Effector CD4-positive, alpha-beta T cell (primary cell): ENCODE results near the gene ARNT2.

Experiments
- DNase-seq: peaks from one replicate; pipeline ENCODE4 v3.0.0-alpha.2; 2020

ARNT2 gene

DNA sequence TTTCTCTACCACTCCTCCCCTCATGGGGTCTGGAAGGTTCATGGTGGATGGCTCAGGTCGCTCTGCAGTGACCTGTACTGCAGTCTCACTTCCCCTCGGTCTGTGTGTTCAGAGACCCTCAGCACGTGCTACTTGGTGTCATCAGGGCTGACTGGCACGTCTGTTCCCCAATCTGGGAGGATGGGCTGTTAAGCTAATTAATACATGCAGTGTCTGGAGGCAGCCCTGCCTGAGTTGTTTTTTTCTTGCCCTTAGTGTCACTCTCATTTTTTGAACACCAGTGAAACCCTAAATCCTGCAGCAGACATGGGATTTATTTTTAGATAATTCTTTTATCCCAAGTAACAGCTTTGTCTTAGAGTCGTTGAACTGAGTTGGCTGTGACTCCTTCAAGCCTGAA, 64.6 kb downstream of the ARNT2 start:
- no peak for DNase-seq

- no peak for DNase-seq
Observed at GRCh38 chr15:80471881-80472280, 67.7 kb downstream of the ARNT2 start.

- DNase-seq = no peak
Observed at GRCh38 chr15:80473286-80474223, 69.4 kb downstream of the ARNT2 start.

- no peak for DNase-seq
Observed at GRCh38 chr15:80474224-80475215, 70.3 kb downstream of the ARNT2 start.

- DNase-seq = no peak
Observed at GRCh38 chr15:80475572-80475971, 71.4 kb downstream of the ARNT2 start.

GRCh38 chr15:80476036-80476435, 71.9 kb downstream of the ARNT2 start:
- DNase-seq = no peak

- no peak for DNase-seq
Observed at GRCh38 chr15:80478075-80478474, 73.9 kb downstream of the ARNT2 start.

GRCh38 chr15:80479191-80479590, 75.0 kb downstream of the ARNT2 start:
- no peak for DNase-seq

GRCh38 chr15:80480171-80480811, 76.1 kb downstream of the ARNT2 start:
- DNase-seq = no peak

GRCh38 chr15:80480909-80481308, 76.7 kb downstream of the ARNT2 start:
- no peak for DNase-seq

GRCh38 chr15:80482696-80483095, 78.5 kb downstream of the ARNT2 start:
- DNase-seq = no peak

- DNase-seq = no peak
Observed at GRCh38 chr15:80483725-80484161, 79.6 kb downstream of the ARNT2 start.

- no peak for DNase-seq
Observed at GRCh38 chr15:80484333-80484864, 80.2 kb downstream of the ARNT2 start.

DNA sequence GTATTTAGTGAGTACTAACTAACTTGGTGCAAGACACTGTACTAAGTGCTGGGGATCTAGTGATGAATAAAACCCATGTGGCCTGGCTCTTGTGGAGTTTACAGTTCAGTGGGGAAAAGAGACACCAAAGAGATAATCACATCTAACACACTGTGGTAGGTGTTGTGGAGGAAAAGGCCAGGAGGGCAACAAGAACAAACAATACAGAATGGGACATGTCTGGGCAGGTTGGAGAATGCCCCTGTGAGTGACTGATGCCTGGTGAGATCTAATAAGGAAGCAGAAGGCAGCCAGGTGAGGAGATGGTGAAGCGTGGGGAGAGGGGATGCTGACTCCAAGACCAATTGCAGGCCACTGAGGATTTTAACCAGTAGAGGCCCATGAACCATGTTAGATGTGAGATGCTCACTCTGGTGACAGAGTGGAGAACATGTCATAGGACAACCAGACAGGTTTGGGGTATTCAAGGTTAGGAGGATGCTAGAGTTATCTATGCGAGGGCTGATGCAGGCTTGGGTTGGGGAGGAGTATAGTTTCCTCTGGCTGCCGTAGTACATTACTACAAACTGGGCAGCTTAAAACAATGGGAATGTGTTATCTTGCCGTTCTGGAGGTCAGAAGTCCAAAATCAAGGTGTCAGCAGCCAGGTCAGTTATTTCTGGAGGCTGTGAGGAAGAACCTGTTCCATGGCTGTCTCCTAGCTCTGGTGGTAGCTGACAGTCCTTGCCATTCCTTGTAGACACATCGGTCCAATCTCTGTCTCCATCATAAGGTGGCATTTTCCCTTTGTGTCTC, 81.4 kb downstream of the ARNT2 start:
- no peak for DNase-seq

GRCh38 chr15:80487839-80488390, 83.7 kb downstream of the ARNT2 start:
- no peak for DNase-seq

DNA sequence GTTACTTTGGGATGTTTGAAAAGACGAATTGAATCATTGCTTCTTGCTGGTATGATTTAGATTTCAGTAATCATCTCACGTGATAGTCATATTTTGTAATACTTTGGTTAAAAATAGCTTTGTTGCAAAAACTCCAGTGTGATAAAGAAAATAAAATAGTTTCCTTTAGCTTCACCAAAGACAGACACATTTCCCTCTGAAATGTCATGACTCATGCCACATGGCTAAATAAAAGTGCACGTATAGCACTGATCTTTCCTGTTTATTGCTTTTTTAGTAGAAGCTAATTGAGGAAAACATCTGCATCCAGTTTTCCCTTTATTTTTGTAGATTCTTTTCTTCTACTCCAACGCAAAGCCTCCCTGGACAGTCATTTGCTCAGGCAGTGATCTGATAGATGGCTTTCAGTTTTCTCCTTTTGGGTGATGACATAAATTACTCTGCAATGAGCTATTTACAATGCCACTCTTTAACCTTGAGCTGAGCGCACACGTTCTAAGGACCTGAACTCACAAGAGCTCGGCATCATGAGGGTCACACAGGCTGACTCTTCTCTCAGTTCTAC, 84.9 kb downstream of the ARNT2 start:
- no peak for DNase-seq

- DNase-seq = no peak
Observed at GRCh38 chr15:80490431-80490990, 86.3 kb downstream of the ARNT2 start.

DNA sequence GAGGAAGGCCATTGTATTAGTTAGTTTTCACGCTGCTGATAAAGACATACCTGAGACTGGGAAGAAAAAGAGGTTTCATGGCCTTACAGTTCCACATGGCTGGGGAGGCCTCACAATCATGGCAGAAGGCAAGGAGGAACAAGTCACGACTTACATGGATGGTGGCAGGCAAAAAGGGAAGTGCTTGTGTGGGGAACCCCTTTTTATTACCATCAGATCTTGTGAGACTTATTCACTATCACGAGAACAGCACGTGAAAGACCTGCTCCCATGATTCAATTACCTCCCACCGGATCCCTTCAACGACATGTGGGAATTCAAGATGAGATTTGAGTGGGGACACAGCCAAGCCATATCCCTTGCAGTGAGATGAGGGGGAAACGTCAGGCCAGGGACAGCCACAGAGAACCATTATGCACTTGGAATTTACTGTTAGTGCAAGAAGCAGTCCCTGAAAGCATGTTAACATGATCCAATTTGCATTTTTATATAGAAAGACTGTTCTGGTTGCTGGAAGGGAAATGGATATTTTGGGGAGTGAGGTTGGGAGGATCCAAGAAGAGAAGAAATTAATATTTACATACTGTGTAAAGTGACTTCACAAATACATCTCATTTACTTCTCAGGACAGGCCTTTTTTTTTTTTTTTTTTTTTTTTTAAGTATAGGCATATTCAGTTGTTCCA, 87.1 kb downstream of the ARNT2 start:
- no peak for DNase-seq

- no peak for DNase-seq
Observed at GRCh38 chr15:80492409-80492808, 88.2 kb downstream of the ARNT2 start.

DNA sequence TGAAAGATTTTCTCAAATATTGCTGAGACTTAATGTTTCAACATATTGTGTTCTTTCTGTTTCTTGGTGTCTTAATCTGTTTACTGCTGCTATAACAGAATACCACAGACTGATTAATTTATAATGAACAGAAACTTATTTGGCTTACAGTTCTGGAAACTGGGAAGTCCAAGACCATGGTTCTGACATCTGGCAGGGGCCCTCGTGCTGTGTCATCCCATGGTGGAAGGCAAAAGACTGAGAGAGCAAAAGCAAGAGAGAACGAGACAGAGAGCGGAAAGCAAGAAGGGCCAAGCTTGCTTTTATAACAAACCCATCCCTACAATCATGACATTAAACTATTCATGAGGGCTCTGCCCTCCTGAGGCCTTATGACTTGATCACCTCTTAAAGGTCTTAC, 88.7 kb downstream of the ARNT2 start:
- DNase-seq = no peak
